Measurements from ENCODE around the gene SLC39A1.

The SLC39A1 gene

GRCh38 chr1:153977250-153978240, 14.2 kb upstream of the SLC39A1 start, which contains the start of gene JTB:
Gene JTB (minus strand): TSS chr1:153977674. CDS start chr1:153977252, 422 bp downstream.
- DNase-seq (ENCODE audit: low read depth in 2 of 2) = no peak

GRCh38 chr1:153976819-153977249, 13.5 kb upstream of the SLC39A1 start:
- DNase-seq (ENCODE audit: low read depth in 2 of 2) = no peak

GRCh38 chr1:153973525-153973924, 10.2 kb upstream of the SLC39A1 start:
- DNase-seq (ENCODE audit: low read depth in 2 of 2) = no peak

- no peak for DNase-seq (ENCODE audit: low read depth in 2 of 2)
These were observed 9.7 kb upstream of the SLC39A1 start for GRCh38 chr1:153973071-153973470.

GRCh38 chr1:153970346-153970745, 7.0 kb upstream of the SLC39A1 start:
- no peak for DNase-seq (ENCODE audit: low read depth in 2 of 2)

GRCh38 chr1:153968972-153969371, 5.6 kb upstream of the SLC39A1 start:
- no peak for DNase-seq (ENCODE audit: low read depth in 2 of 2)

GRCh38 chr1:153968408-153968807, 5.1 kb upstream of the SLC39A1 start:
- DNase-seq (ENCODE audit: low read depth in 2 of 2) = no peak

- no peak for DNase-seq (ENCODE audit: low read depth in 2 of 2)
These were observed 4.6 kb upstream of the SLC39A1 start for GRCh38 chr1:153968000-153968363.

GRCh38 chr1:153967107-153967999, 4.0 kb upstream of the SLC39A1 start, which contains the start of gene CREB3L4:
Gene CREB3L4 (plus strand): TSS chr1:153967902. CDS start chr1:153968526, 624 bp downstream.
- DNase-seq (ENCODE audit: low read depth in 2 of 2) = peak; percentile 92 to 93

GRCh38 chr1:153963850-153964331, 554 bp upstream of the SLC39A1 start:
- no peak for DNase-seq (ENCODE audit: low read depth in 2 of 2)

- no peak for DNase-seq (ENCODE audit: low read depth in 2 of 2)
These were observed 978 bp downstream of the SLC39A1 start for GRCh38 chr1:153962088-153963029.

- DNase-seq (ENCODE audit: low read depth in 2 of 2) = no peak
These were observed 1.9 kb downstream of the SLC39A1 start for GRCh38 chr1:153961421-153961820.

- no peak for DNase-seq (ENCODE audit: low read depth in 2 of 2)
These were observed 3.1 kb downstream of the SLC39A1 start for GRCh38 chr1:153960206-153960605.

- DNase-seq (ENCODE audit: low read depth in 2 of 2) = no peak
These were observed 3.9 kb downstream of the SLC39A1 start for GRCh38 chr1:153959454-153959853.

GRCh38 chr1:153958961-153959260, 4.4 kb downstream of the SLC39A1 start:
- no peak for DNase-seq (ENCODE audit: low read depth in 2 of 2)

- peak; percentile 93 for DNase-seq (ENCODE audit: low read depth in 2 of 2)
These were observed 5.0 kb downstream of the SLC39A1 start, which contains the start of gene CRTC2 for GRCh38 chr1:153958111-153958960. Gene CRTC2 (minus strand): TSS chr1:153958612. CDS start chr1:153958497, 115 bp downstream.

- no peak for DNase-seq (ENCODE audit: low read depth in 2 of 2)
These were observed 5.6 kb downstream of the SLC39A1 start for GRCh38 chr1:153957744-153958110.

GRCh38 chr1:153956997-153957715, 6.2 kb downstream of the SLC39A1 start:
- no peak for DNase-seq (ENCODE audit: low read depth in 2 of 2)

GRCh38 chr1:153954826-153955225, 8.5 kb downstream of the SLC39A1 start:
- DNase-seq (ENCODE audit: low read depth in 2 of 2) = no peak
